Esophagus squamous epithelium (tissue), 4 donors: Measurements from ENCODE around the gene PLCB1.

Experiments
- POLR2A ChIP-seq, 4 donors: fragments of 450-650 bp; IDR thresholded peaks; one replicate each; pipeline ENCODE4 v1.6.1; 2017; ENCODE audit warnings: antibody characterized with exemption in 4 of 4, mild to moderate bottlenecking in 4 of 4, moderate library complexity in 3 of 4
- TF ChIP-seq, protein P1 (sequence below), 6 experiments: fragments of 450-650 bp in 4 of 6; fragments of 200-600 bp in 2 of 6; sonication (generic) in 2 of 6; IDR thresholded peaks; one replicate each; pipeline ENCODE4 v1.5.1; 2016 to 2019; ENCODE audit warnings: antibody characterized with exemption in 6 of 6, mild to moderate bottlenecking in 4 of 6, moderate library complexity in 4 of 6

DNA sequence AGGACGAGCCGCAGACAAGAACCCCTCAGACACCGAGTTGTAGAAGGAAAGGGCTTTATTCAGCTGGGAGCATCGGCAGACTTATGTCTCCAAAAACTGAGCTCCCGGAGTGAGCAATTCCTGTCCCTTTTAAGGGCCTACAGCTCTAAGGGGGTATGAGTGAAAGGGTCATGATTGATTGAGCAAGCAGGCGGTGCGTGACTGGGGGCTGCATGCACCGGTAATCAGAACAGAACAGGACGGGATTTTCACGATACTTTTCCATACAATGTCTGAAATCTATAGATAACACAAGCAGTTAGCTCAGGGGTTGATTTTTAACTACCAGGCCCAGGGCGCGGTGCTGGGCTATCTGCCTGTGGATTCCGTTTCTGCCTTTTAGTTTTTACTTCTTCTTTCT lies 710.5 kb downstream of the PLCB1 start:
- TF ChIP-seq, protein P1, sequence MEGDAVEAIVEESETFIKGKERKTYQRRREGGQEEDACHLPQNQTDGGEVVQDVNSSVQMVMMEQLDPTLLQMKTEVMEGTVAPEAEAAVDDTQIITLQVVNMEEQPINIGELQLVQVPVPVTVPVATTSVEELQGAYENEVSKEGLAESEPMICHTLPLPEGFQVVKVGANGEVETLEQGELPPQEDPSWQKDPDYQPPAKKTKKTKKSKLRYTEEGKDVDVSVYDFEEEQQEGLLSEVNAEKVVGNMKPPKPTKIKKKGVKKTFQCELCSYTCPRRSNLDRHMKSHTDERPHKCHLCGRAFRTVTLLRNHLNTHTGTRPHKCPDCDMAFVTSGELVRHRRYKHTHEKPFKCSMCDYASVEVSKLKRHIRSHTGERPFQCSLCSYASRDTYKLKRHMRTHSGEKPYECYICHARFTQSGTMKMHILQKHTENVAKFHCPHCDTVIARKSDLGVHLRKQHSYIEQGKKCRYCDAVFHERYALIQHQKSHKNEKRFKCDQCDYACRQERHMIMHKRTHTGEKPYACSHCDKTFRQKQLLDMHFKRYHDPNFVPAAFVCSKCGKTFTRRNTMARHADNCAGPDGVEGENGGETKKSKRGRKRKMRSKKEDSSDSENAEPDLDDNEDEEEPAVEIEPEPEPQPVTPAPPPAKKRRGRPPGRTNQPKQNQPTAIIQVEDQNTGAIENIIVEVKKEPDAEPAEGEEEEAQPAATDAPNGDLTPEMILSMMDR (IDR thresholded peaks at IDR 0.05), result no peak
- TF ChIP-seq POLR2A (IDR thresholded peaks at IDR 0.05), result no peak
